Measurements from ENCODE around the gene OSBPL6. TPM values are rescaled to one million over a fixed set of nuclear protein-coding genes. Genes with fewer than 3 reads are reported as not detected.

OSBPL6 gene
- total RNA-seq, 1 experiment from 2014 or later = 18.3 TPM

GRCh38 chr2:178237488-178238153 is 43.3 kb downstream of the OSBPL6 start:
- DNase-seq (ENCODE audit: low read depth) = peak; percentile 71

GRCh38 chr2:178238154-178238521 is 43.8 kb downstream of the OSBPL6 start:
- DNase-seq (ENCODE audit: low read depth) = peak; percentile 72

GRCh38 chr2:178238750-178239149 is 44.4 kb downstream of the OSBPL6 start:
- no peak for DNase-seq (ENCODE audit: low read depth)

- peak; percentile 92 for DNase-seq (ENCODE audit: low read depth)
Measured at GRCh38 chr2:178241844-178242551, 47.7 kb downstream of the OSBPL6 start.

DNA sequence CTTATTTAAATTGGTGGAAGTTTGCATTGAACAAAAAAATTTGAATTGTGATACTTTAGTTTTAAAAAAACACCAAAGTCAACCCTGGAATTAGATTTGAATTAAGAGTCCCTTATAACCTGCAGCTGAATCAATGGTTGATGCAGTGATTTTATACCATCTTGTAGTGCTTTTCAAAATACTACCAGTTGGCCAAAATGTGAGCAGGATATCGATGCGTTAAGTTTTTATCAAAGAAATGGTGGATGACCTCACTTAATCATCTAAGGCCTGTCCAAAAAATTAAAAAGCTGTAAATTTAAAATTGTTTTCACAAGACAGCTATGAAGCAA is 48.2 kb downstream of the OSBPL6 start:
- DNase-seq (ENCODE audit: low read depth) = no peak

- no peak for DNase-seq (ENCODE audit: low read depth)
Measured at GRCh38 chr2:178243961-178244360, 49.6 kb downstream of the OSBPL6 start.

- DNase-seq (ENCODE audit: low read depth) = no peak
Measured at GRCh38 chr2:178244777-178245176, 50.5 kb downstream of the OSBPL6 start.

GRCh38 chr2:178246696-178247095 is 52.4 kb downstream of the OSBPL6 start:
- DNase-seq (ENCODE audit: low read depth) = no peak

- DNase-seq (ENCODE audit: low read depth) = no peak
Measured at GRCh38 chr2:178247250-178247649, 52.9 kb downstream of the OSBPL6 start.

GRCh38 chr2:178250429-178250828 is 56.1 kb downstream of the OSBPL6 start:
- DNase-seq (ENCODE audit: low read depth) = no peak

DNA sequence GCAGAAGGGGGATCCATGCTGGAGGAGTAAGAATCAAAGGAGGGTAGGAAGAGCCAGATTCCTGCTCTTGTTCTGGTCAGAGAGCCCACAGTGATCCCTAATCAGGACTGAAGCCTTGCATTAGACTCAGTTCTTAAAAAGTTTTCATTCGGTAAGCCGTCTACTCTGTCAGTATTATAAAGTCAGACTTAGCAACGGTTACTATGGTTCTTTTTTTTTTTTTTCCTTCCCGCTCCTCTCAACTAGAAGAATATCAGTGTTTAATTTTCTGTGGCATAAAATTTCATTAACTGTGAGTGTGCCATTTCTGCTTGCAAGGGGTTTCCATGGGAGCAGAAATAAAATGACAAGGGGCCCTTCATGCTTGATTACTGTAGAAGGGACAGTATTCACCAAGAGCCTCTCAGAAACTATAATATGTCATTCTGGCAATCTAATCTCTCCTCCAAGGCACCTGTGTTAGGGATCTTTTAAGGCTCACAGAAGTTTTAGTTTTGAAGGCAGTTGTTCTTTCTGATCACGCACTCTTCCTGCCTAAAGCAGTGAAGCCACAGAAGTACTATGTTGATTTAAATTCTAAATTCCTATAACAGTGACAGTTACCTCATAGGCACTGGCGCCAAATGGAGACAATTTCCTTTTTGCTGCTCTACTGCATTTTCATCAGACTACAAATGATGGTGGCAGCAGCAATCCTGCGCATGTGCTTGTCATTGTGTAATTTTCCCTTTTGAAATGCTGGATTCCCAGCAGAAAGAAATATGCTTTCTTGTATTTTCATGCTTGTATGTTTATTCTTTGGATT is 57.0 kb downstream of the OSBPL6 start:
- no peak for DNase-seq (ENCODE audit: low read depth)

DNA sequence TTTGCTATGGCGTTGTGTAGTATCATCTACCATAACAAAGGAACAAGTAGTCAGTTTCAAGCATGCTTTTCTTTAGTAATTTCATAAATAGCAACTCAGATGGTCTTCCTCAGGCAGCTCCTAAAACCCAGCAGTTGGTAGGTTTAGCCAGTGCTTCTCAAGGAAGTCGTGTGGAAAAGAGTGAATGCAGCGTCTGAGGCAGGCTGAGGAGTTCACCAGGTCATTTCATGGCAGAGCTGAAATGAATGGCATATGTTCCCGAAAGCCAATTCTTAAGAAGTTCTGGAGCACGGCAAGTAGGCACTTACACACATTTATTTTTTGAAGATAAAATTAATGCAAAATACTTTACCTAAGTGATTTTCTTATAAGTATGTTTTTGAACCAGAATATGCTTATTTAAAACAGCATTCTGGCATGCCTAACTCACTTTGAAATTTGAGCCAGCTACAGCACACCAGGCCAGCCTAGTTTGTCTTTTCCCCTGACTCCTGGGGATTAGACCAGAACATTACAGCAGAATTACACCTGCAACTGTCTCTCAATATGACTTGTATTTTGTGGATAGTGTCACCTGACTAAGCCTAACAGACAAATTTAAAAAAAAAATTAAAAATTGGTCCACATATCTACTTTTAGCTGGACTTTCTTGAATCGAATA is 62.2 kb downstream of the OSBPL6 start:
- DNase-seq (ENCODE audit: low read depth) = no peak

- no peak for DNase-seq (ENCODE audit: low read depth)
Measured at GRCh38 chr2:178257127-178257526, 62.8 kb downstream of the OSBPL6 start.

- DNase-seq (ENCODE audit: low read depth) = peak; percentile 54
Measured at GRCh38 chr2:178258916-178259315, 64.6 kb downstream of the OSBPL6 start.

DNA sequence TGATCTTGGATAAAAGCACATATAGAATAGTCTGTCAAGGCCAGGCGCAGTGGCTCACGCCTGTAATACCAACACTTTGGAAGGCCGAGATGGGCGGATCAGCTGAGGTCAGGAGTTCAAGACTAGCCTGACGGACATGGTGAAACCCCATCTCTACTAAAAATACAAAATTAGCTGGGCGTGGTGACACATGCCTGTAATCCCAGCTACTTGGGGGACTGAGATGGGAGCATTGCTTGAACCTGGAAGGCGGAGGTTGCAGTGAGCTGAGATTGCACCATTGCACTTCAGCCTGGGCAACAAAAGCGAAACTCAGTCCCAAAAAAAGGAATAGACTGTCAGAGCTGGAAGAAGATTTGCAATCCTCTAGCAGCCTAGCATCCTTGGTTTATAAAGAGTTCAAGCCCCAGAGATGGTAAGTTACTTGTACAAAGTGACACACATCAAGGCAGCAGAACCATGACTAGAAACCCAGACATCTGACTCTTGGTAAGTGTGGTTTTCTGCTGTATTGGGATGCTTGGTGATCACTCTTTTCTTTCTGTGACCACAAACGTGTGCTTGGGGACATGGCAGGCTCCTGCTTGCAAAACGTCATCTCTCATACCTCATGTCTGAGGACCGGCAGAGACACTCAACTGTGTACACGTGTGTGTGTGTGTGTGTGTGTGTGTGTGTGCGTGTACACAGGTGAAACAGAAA is 69.0 kb downstream of the OSBPL6 start:
- DNase-seq (ENCODE audit: low read depth) = no peak

DNA sequence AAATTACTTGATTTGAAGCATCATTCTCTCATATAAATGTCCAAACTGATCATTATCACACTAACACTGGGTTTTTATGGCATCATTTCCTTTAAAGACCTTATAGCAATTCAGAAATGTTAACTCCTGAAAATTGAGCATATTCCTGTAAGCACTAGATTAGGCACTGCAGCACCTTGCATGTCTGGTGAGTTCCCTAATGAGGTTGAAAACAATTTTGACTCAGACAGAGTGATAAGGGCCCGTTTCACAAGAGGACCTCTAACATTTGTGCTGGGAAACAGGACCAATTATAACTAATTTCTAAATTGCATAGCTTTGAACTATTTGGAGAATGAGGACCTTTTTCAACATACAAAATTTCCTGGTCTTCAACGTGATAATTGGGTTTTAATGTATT is 69.9 kb downstream of the OSBPL6 start:
- no peak for DNase-seq (ENCODE audit: low read depth)

GRCh38 chr2:178265851-178266250 is 71.5 kb downstream of the OSBPL6 start:
- DNase-seq (ENCODE audit: low read depth) = no peak

- no peak for DNase-seq (ENCODE audit: low read depth)
Measured at GRCh38 chr2:178266445-178266844, 72.1 kb downstream of the OSBPL6 start.

GRCh38 chr2:178267660-178268059 is 73.3 kb downstream of the OSBPL6 start:
- no peak for DNase-seq (ENCODE audit: low read depth)

DNA sequence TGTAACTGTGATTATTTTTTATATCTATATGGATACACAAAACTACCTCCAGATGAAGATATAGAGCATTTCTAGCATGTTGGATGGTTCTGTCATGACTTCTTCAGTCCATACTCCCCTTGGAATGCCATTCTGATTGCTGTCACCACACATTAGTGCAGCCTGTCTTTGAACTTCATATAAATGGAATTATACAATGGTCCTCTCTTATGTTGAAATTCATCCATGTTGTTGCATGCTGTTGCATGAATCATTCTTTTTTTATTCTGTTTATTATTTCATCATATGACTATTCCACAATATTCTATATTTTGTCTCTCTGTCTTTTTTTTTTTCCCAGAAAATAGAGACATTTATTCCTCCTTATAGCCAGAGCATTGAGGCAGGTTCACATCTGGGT is 74.1 kb downstream of the OSBPL6 start:
- DNase-seq (ENCODE audit: low read depth) = no peak
